Activated T-cell treated with anti-CD3 and anti-CD28 coated beads for 1 hour (primary cell): ENCODE data around the gene TENT4A.

ENCODE experiments used
- DNase-seq: peaks from one replicate; pipeline ENCODE4 v3.0.0-alpha.2; 2020; ENCODE audit warnings: low read depth

TENT4A gene

GRCh38 chr5:6733411-6734242, 20.4 kb downstream of the TENT4A start:
- DNase-seq: no peak

- no peak for DNase-seq
Observed at GRCh38 chr5:6734243-6734700, 21.0 kb downstream of the TENT4A start.

- DNase-seq: no peak
Observed at GRCh38 chr5:6734781-6735180, 21.5 kb downstream of the TENT4A start.

- no peak for DNase-seq
Observed at GRCh38 chr5:6736106-6736505, 22.9 kb downstream of the TENT4A start.

GRCh38 chr5:6736524-6737042, 23.4 kb downstream of the TENT4A start:
- DNase-seq: no peak

- DNase-seq: no peak
Observed at GRCh38 chr5:6737043-6737941, 24.1 kb downstream of the TENT4A start.

GRCh38 chr5:6739603-6740002, 26.4 kb downstream of the TENT4A start:
- no peak for DNase-seq

- DNase-seq: no peak
Observed at GRCh38 chr5:6740586-6741150, 27.4 kb downstream of the TENT4A start.

GRCh38 chr5:6742081-6742758, 29.0 kb downstream of the TENT4A start:
- no peak for DNase-seq

GRCh38 chr5:6743161-6743560, 29.9 kb downstream of the TENT4A start:
- DNase-seq: no peak

- no peak for DNase-seq
Observed at GRCh38 chr5:6744841-6745705, 31.8 kb downstream of the TENT4A start.

GRCh38 chr5:6745706-6746222, 32.5 kb downstream of the TENT4A start:
- DNase-seq: no peak

- no peak for DNase-seq
Observed at GRCh38 chr5:6746244-6746643, 33.0 kb downstream of the TENT4A start.

- DNase-seq: no peak
Observed at GRCh38 chr5:6747103-6747502, 33.9 kb downstream of the TENT4A start.

GRCh38 chr5:6748142-6748541, 34.9 kb downstream of the TENT4A start:
- DNase-seq: no peak

- DNase-seq: no peak
Observed at GRCh38 chr5:6749026-6749716, 35.9 kb downstream of the TENT4A start.

GRCh38 chr5:6750142-6750840, 37.1 kb downstream of the TENT4A start:
- no peak for DNase-seq

- DNase-seq: no peak
Observed at GRCh38 chr5:6750951-6751685, 37.9 kb downstream of the TENT4A start.

- no peak for DNase-seq
Observed at GRCh38 chr5:6752236-6752635, 39.0 kb downstream of the TENT4A start.
